ENCODE results near the gene PCDH9.

GRCh38 chr13:67014399-67014798, 215.7 kb downstream of the PCDH9 start:
- TF ChIP-seq CTCF (IDR thresholded peaks at IDR 0.05), result no peak
- TF ChIP-seq POLR2A (IDR thresholded peaks at IDR 0.05), result no peak
